Psoas muscle (tissue), 8 donors: ENCODE measurements around the gene FFAR1. TPM values are rescaled to one million over a fixed set of nuclear protein-coding genes. Genes with fewer than 3 reads are reported as not detected.

Source experiments
- ATAC-seq, 4 donors: fragments of 200-7000 bp; cut with Tn5 transposase; one replicate each; pipeline ENCODE4 v1.9.1; 2020; ENCODE audit warnings: moderate library complexity in 3 of 4, mild to moderate bottlenecking in 2 of 4
- DNase-seq, 2 donors: peaks; one replicate each; pipeline ENCODE4 v3.0.0-alpha.2; 2020
- H3K27ac ChIP-seq: fragments of 200-600 bp; one replicate; pipeline ENCODE4 v1.8.0; 2022
- H3K27me3 ChIP-seq, 3 donors: fragments of 200-600 bp in 1 of 3; one replicate each; pipeline versions ENCODE4 v1.6.1 to v1.8.0; 2013 to 2022; ENCODE audit warnings: low read length in 2 of 3, mild to moderate bottlenecking in 2 of 3, moderate library complexity in 1 of 3; ENCODE audit not compliant: insufficient read depth in 3 of 3
- H3K36me3 ChIP-seq, 2 donors: fragments of 200-600 bp in 1 of 2; one replicate each; pipeline versions ENCODE4 v1.6.1 to v1.8.0; 2013 to 2022; ENCODE audit warnings: low read depth in 1 of 2, mild to moderate bottlenecking in 1 of 2, moderate library complexity in 1 of 2; ENCODE audit not compliant: insufficient read depth in 1 of 2
- H3K4me1 ChIP-seq: fragments of 200-600 bp; one replicate; pipeline ENCODE4 v1.8.0; 2022
- H3K4me3 ChIP-seq: fragments of 200-600 bp; one replicate; pipeline ENCODE4 v1.8.0; 2022; ENCODE audit warnings: mild to moderate bottlenecking
- H3K9me3 ChIP-seq: fragments of 200-600 bp; one replicate; pipeline ENCODE4 v1.8.0; 2022
- CTCF ChIP-seq: fragments of 200-600 bp; IDR thresholded peaks from one replicate; pipeline ENCODE4 v1.8.0; 2022; ENCODE audit warnings: antibody characterized with exemption
- WGBS, 3 donors: extraction: QIAGEN DNeasy Blood & Tissue Kit; methylation state at CpG; one replicate each; pipeline versions ENCODE4 v1.1.6 to v1.1.7; 2013; 5-methylcytosine and 5-hydroxymethylcytosine counted together
- intact Hi-C, 2 donors: fragments of 100-400 bp; cut with DNase I; formaldehyde crosslinking; loops; one replicate each; pipeline versions ENCODE4 v1.11.0 to v1.14.2; 2022
- polyA plus RNA-seq, 3 donors: library from polyadenylated mRNA; stranded (reverse); fragments of 200-250 nt; gene quantifications; one replicate each; pipeline ENCODE4 v1.2.3, GENCODE V29; 2013
- total RNA-seq, 4 donors: library from RNA; stranded (reverse); fragmentation: NEBNext Ultra II Directional in 2 of 4; extraction: Animal tissue kit (Norgen Biotek cat#: 25700) in 2 of 4; gene quantifications; one replicate each; pipeline versions ENCODE4 v1.2.1 to v1.2.4, GENCODE V29; 2021 to 2023
- donor health status: healthy with polysubstance abuse.
- donor health status: DM: no; HTN: no; CAD: no; lungs with moderate emphysema.
- donor health status: Bipolar disorder and iron deficiency.
- donor health status: healthy.
- donor health status: DM: yes; HTN: yes; CAD: no.
- donor health status: DM: no; HTN: no; CAD: no.
- donor health status: DM: no; HTN: no; CAD: no.
- donor health status: DM: yes; HTN: yes; CAD: no.

FFAR1 gene
- total and polyA plus RNA-seq, 7 donors: not detected

GRCh38 chr19:35305181-35305580 is 42.5 kb upstream of the FFAR1 start:
- no peak for DNase-seq
- WGBS, 3 donors: 80 to 87% (median 85%) methylated on average over 6 of the region's 6 CpGs

GRCh38 chr19:35306473-35307246 is 41.0 kb upstream of the FFAR1 start:
- DNase-seq (no peak), ATAC-seq (no peak)
- no peaks in the 10 kb centered on the region for H3K36me3 ChIP-seq
- intact Hi-C loops: no loop called here
- H3K27ac ChIP-seq: no peak overlapping the region
- TF ChIP-seq CTCF: no peak
- peaks cover 0 to 25% (median 6%) of the 10 kb centered on the region in 3 donors for H3K27me3 ChIP-seq
- no peaks in the 10 kb centered on the region for H3K9me3 ChIP-seq
- WGBS, 3 donors: 81 to 83% (median 82%) methylated on average over 20 of the region's 20 CpGs
- H3K4me1 ChIP-seq: no peaks in the 10 kb centered on the region
- H3K4me3 ChIP-seq: no peak overlapping the region

More at GRCh38 chr19:35305181-35305580, 42.5 kb upstream of the FFAR1 start:
- Histone ChIP-seq H3K27me3 (peaks cover 0 to 37% (median 9%) of the 10 kb centered on the region in 3 donors), H3K4me3 (no peak overlapping the region), H3K9me3 (no peaks in the 10 kb centered on the region), H3K4me1 (no peaks in the 10 kb centered on the region), H3K27ac (no peak overlapping the region), H3K36me3 (no peaks in the 10 kb centered on the region)
- ATAC-seq: no peak
- intact Hi-C loops: no loop called here
- no peak for TF ChIP-seq CTCF

- H3K4me3 ChIP-seq: no peak overlapping the region
- H3K27ac ChIP-seq: no peak overlapping the region
- intact Hi-C loops: no loop called here
- peaks cover 0 to 14% (median 9%) of the 10 kb centered on the region in 3 donors for H3K27me3 ChIP-seq
- TF ChIP-seq CTCF: no peak
- DNase-seq (no peak), ATAC-seq (no peak)
- 47 to 48% (median 47%) methylated on average over 10 of the region's 10 CpGs for whole genome bisulfite sequencing, 3 donors
- no peaks in the 10 kb centered on the region for H3K36me3 ChIP-seq
- no peaks in the 10 kb centered on the region for H3K9me3 ChIP-seq
- H3K4me1 ChIP-seq: no peaks in the 10 kb centered on the region
Measured at GRCh38 chr19:35307931-35308330, 39.8 kb upstream of the FFAR1 start.

- DNase-seq: no peak
- 56 to 75% (median 68%) methylated on average over 7 of the region's 7 CpGs for WGBS, 3 donors
- no peaks in the 10 kb centered on the region for H3K36me3 ChIP-seq
- H3K27ac ChIP-seq: no peak overlapping the region
- TF ChIP-seq CTCF: no peak
- no peak overlapping the region for H3K4me3 ChIP-seq
- H3K4me1 ChIP-seq: no peaks in the 10 kb centered on the region
- intact Hi-C loops: no loop called here
- H3K9me3 ChIP-seq: no peaks in the 10 kb centered on the region
- H3K27me3 ChIP-seq: peaks cover 0 to 12% (median 9%) of the 10 kb centered on the region in 3 donors
- no peak for ATAC-seq
Measured at GRCh38 chr19:35308910-35309309, 38.8 kb upstream of the FFAR1 start.
